ENCODE data around the gene LHFPL3. TPM values are rescaled to one million over a fixed set of nuclear protein-coding genes. Genes with fewer than 3 reads are reported as not detected.

The LHFPL3 gene
- total RNA-seq, 1 experiment from 2014 or later: not detected

DNA sequence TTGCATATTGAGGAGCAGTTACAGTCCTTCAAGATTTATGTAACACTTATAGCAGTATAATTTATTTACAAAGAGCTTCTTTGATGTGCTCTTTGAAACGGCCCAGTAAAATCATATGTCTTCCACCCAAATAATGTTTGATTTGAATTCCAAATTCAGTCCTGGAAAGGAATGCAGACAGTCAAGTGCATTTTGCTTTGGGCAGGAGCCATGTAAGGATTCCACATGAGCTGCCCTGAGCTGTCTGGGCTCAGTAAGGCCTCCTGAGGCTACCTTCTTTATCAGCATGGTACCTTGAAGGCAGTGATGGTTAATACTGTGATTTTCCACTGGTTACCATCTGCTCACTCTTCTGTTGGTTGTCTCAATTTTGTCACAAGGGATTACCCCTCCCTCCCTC lies 41.6 kb upstream of the LHFPL3 start:
- no peaks in the 10 kb centered on the region for H3K27me3 ChIP-seq (ENCODE audit: insufficient read depth, low read length)
- no peaks in the 10 kb centered on the region for H3K4me1 ChIP-seq (ENCODE audit: insufficient read depth, low read length)
- H3T11ph ChIP-seq (ENCODE audit: low read length): no peak overlapping the region
- no peaks in the 10 kb centered on the region for H3K79me2 ChIP-seq (ENCODE audit: insufficient read depth, low read length)
- Mint-ChIP-seq H3K27me3 (ENCODE audit: low read depth) (peaks cover 9% of the 10 kb centered on the region), H3K4me1 (no peaks in the 10 kb centered on the region), H3K4me3 (no peak overlapping the region), H3K27ac (no peak overlapping the region), H3K36me3 (ENCODE audit: insufficient read depth in 1 of 3, low read depth in 3 of 3) (peaks cover 0 to 2% (median 0%) of the 10 kb centered on the region in 3 experiments; a peak in 1 of 7 replicates), H3K9me3 (peaks cover 3 to 13% of the 10 kb centered on the region in 2 experiments; a peak in 2 of 5 replicates)
- H2AK5ac ChIP-seq (ENCODE audit: insufficient read length, low read length): no peak overlapping the region
- H2BK12ac ChIP-seq (ENCODE audit: insufficient read length, low read depth, low read length): no peak overlapping the region
- H3K9ac ChIP-seq (ENCODE audit: extremely low read depth, insufficient read length, low read length): no peak overlapping the region
- TF ChIP-seq, protein P1, sequence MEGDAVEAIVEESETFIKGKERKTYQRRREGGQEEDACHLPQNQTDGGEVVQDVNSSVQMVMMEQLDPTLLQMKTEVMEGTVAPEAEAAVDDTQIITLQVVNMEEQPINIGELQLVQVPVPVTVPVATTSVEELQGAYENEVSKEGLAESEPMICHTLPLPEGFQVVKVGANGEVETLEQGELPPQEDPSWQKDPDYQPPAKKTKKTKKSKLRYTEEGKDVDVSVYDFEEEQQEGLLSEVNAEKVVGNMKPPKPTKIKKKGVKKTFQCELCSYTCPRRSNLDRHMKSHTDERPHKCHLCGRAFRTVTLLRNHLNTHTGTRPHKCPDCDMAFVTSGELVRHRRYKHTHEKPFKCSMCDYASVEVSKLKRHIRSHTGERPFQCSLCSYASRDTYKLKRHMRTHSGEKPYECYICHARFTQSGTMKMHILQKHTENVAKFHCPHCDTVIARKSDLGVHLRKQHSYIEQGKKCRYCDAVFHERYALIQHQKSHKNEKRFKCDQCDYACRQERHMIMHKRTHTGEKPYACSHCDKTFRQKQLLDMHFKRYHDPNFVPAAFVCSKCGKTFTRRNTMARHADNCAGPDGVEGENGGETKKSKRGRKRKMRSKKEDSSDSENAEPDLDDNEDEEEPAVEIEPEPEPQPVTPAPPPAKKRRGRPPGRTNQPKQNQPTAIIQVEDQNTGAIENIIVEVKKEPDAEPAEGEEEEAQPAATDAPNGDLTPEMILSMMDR (conservative IDR thresholded peaks at IDR 0.05): no peak
- H3K23ac ChIP-seq (ENCODE audit: insufficient read length, low read depth, low read length): no peak overlapping the region
- no peak overlapping the region for H4K8ac ChIP-seq (replicated peaks; ENCODE audit: insufficient read length, low read depth, low read length)
- no CpG with 5 or more reads among the region's 1 CpG for WGBS (ENCODE audit: extremely low coverage, insufficient read length, low lambda C conversion rate)
- H2BK15ac ChIP-seq (ENCODE audit: low read depth, low read length): no peak overlapping the region
- no peak overlapping the region for H3K4ac ChIP-seq (ENCODE audit: low read depth, low read length)
- H2AFZ ChIP-seq (ENCODE audit: low read length): no peak overlapping the region
- H3K56ac ChIP-seq (ENCODE audit: insufficient read length, low read depth, low read length): no peak overlapping the region
- H3K18ac ChIP-seq (ENCODE audit: insufficient read length, low read depth, low read length): no peak overlapping the region
- no peaks in the 10 kb centered on the region for H3K79me1 ChIP-seq (ENCODE audit: insufficient read depth, low read depth, low read length, poor library complexity, severe bottlenecking)
- H4K5ac ChIP-seq (ENCODE audit: insufficient read length, low read depth, low read length): no peak overlapping the region
- H3K4me2 ChIP-seq (ENCODE audit: insufficient read depth, insufficient read length, low read length): no peak overlapping the region
- no peak overlapping the region for H4K91ac ChIP-seq (ENCODE audit: insufficient read length, low read depth, low read length)
- H2BK20ac ChIP-seq (ENCODE audit: low read depth, low read length, poor library complexity, severe bottlenecking): no peak overlapping the region
- no peak for DNase-seq
- no peak overlapping the region for H2BK5ac ChIP-seq (ENCODE audit: insufficient read length, low read length)
- no peaks in the 10 kb centered on the region for H3K9me3 ChIP-seq (ENCODE audit: control insufficient read depth, low read depth, low read length)
- H3K23me2 ChIP-seq (ENCODE audit: insufficient read length, low read depth, low read length, poor library complexity, severe bottlenecking): no peaks in the 10 kb centered on the region
- H2BK120ac ChIP-seq (ENCODE audit: low read depth, low read length, poor library complexity, severe bottlenecking): no peak overlapping the region
- no peaks in the 10 kb centered on the region for H4K20me1 ChIP-seq (ENCODE audit: control insufficient read depth, insufficient read depth, insufficient read length)
- H3K14ac ChIP-seq (ENCODE audit: insufficient read depth, low read length): no peak overlapping the region
- no peak overlapping the region for H3K27ac ChIP-seq (ENCODE audit: insufficient read length, low read depth, low read length)
